AG09309 (cell line): ENCODE measurements around the gene UBE4B.

Experiments
- DNase-seq: peaks from one replicate; pipeline ENCODE4 v3.0.0-alpha.2; 2010; ENCODE audit warnings: low read depth
- H3K4me3 ChIP-seq: 2 replicates; pipeline ENCODE4 v1.5.1; 2011; ENCODE audit warnings: mild to moderate bottlenecking, low read depth, low read length, moderate library complexity; ENCODE audit not compliant: control insufficient read depth
- TF ChIP-seq, protein P1 (sequence below): IDR thresholded peaks from 2 replicates; pipeline ENCODE4 v1.5.1; 2011; ENCODE audit warnings: mild to moderate bottlenecking, low read depth, low read length, inconsistent platforms; ENCODE audit not compliant: insufficient read depth, control insufficient read depth; ENCODE audit errors: missing control alignments

The UBE4B gene

DNA sequence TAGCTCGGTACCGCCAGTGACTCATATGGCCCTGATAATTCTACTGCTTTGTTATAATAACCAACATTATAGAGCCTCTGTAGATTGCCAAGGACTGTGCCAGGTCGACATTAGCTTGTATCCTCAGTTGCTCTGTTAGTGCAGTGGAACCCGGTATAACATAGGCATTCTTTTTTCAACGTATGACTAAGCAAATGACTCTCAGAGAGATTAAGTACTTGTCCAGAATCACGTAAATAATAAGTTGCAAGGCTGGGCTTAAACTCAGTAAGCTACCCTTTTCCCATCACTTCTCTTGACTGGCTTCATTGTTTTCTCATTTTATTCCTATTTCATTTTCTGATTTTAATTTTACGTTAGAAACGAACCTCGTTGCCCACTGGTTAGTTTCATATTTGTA, 85.1 kb downstream of the UBE4B start:
- H3K4me3 ChIP-seq, result no peak overlapping the region
- no peak for DNase-seq
- TF ChIP-seq, protein P1, sequence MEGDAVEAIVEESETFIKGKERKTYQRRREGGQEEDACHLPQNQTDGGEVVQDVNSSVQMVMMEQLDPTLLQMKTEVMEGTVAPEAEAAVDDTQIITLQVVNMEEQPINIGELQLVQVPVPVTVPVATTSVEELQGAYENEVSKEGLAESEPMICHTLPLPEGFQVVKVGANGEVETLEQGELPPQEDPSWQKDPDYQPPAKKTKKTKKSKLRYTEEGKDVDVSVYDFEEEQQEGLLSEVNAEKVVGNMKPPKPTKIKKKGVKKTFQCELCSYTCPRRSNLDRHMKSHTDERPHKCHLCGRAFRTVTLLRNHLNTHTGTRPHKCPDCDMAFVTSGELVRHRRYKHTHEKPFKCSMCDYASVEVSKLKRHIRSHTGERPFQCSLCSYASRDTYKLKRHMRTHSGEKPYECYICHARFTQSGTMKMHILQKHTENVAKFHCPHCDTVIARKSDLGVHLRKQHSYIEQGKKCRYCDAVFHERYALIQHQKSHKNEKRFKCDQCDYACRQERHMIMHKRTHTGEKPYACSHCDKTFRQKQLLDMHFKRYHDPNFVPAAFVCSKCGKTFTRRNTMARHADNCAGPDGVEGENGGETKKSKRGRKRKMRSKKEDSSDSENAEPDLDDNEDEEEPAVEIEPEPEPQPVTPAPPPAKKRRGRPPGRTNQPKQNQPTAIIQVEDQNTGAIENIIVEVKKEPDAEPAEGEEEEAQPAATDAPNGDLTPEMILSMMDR, result no peak

DNA sequence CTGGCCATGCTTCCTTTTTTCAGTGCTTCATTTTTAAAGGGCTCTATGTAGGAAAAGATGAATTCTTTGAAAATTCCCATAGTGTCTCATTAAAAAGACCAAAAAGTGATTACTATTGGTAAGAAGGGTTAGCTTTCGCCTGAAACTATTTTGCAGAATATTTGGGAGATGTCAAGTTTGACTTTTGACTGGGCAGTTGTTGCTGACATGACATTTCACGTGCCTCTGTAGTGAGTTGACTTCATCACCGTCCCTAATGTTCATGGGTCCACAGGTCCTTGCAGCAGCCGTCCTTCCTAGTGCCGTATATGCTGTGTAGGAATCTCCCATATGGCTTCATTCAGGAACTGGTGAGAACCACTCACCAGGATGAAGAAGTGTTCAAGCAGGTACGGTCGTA, 88.9 kb downstream of the UBE4B start:
- no peak for DNase-seq
- TF ChIP-seq, protein P1, result no peak
- H3K4me3 ChIP-seq, result no peak overlapping the region

DNA sequence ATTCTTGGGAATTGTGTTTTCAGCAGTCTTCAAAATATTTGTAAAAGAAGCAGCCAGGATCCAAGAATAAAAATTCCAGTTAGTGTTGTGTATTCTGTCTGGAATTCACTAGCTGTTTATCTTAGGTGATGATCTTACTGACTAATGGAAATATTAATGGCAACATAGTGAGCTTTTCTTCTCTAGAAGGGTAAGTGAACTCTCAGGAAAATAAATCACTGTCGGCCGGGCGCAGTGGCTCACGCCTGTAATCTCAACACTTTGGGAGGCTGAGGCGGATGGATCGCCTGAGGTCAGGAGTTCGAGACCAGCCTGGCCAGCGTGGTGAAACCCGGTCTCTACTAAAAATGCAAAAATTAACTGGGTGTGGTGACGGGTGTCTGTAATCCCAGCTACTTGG, 90.2 kb downstream of the UBE4B start:
- H3K4me3 ChIP-seq, result no peak overlapping the region
- peak; percentile 24 for DNase-seq
- TF ChIP-seq, protein P1, result no peak

DNA sequence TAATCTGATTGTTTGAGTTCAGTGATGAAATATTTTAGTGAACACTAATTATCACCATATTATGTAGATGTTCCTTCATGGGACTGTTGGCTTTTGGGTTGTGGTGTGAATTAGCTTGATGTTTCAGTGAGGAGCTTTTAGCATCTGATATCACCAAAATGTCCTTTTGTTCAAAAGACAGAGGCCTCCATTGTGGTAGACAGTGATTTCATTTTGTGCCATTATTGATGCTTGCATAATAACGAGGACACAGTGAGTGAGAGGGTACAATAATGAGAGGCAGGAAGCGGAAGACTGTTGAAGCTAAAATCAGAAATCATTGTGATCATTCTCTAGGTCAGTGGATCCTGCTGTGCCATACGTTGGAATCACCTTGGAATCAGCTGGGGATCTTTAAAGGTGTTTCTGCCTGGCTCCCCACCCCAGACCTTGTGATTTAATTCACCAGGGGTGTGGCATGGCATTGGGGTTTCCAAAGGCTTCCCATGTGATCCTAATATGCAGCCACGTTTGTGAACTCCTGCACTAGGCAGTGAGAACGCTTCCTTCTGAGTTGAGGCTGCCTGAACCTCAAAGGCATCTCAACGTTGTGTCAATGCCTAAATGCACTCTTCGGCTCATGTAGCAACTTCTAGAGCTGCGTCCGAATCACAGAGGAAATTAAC, 95.5 kb downstream of the UBE4B start:
- no peak overlapping the region for H3K4me3 ChIP-seq
- DNase-seq, result no peak
- TF ChIP-seq, protein P1, result no peak

DNA sequence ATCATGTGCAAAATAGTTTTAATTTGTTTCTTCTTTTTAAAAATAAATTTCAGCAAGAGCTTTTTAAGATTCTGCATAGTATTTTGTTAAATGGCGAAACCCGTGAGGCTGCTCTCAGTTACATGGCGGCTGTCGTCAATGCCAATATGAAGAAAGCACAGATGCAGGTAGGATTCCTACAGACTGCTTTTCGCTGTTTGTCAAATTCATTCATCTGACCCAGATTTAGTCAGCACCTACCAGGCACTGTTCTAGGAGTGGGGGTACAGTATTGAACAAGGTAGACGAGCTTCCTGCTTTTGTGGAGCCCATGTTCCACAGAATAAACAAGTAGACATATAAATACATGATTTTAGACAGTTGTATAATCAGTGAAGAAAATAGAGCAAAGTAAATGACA, 99.6 kb downstream of the UBE4B start:
- no peak for DNase-seq
- TF ChIP-seq, protein P1, result no peak
- no peak overlapping the region for H3K4me3 ChIP-seq

DNA sequence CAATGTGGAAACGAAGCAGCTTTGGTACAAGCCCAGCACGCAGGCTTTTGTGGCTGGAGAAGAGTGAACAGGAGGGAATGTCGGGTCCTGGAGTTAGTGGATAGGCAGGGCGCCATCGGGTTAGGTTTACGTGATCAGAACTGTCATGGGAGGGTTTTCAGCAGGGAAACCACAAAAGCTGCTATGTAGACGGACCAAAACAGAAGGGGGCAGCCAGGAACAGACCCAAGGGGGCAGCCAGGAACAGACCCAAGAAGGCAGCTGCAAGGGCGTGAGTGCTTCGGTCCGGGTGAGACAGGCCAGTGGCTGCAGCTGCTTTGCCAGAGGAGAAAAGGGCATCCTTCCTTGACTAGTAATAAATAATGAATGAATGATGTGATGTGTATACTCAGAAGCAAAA, 100.1 kb downstream of the UBE4B start:
- H3K4me3 ChIP-seq, result no peak overlapping the region
- TF ChIP-seq, protein P1, result no peak
- DNase-seq, result no peak
